WTC11 (cell line): ENCODE measurements around the gene CRACR2A.

Source experiments
- CREM ChIP-seq: sonication (generic); formaldehyde crosslinking; IDR thresholded peaks from 2 replicates; pipeline ENCODE4 v1.8.1; 2022; ENCODE audit warnings: mild to moderate bottlenecking, missing genetic modification reagents, moderate library complexity
- CTCF ChIP-seq: fragments of 200-600 bp; IDR thresholded peaks from 2 replicates; pipeline ENCODE4 v1.8.0; 2022; ENCODE audit warnings: antibody characterized with exemption
- FOXK1 ChIP-seq: sonication (generic); formaldehyde crosslinking; IDR thresholded peaks from 2 replicates; pipeline ENCODE4 v1.8.0; 2022; ENCODE audit warnings: mild to moderate bottlenecking, moderate library complexity, missing genetic modification reagents
- MAX ChIP-seq: sonication (generic); formaldehyde crosslinking; IDR thresholded peaks from 2 replicates; pipeline ENCODE4 v1.8.0; 2022; ENCODE audit warnings: mild to moderate bottlenecking, missing genetic modification reagents
- NR1H2 ChIP-seq: sonication (generic); formaldehyde crosslinking; IDR thresholded peaks from 2 replicates; pipeline ENCODE4 v1.9.0; 2021; ENCODE audit warnings: mild to moderate bottlenecking, moderate library complexity, missing genetic modification reagents
- SMAD3 ChIP-seq: sonication (generic); formaldehyde crosslinking; IDR thresholded peaks from 2 replicates; pipeline ENCODE4 v1.8.0; 2022; ENCODE audit warnings: missing genetic modification reagents, mild to moderate bottlenecking, borderline replicate concordance
- USF1 ChIP-seq: sonication (generic); formaldehyde crosslinking; IDR thresholded peaks from 2 replicates; pipeline ENCODE4 v1.8.0; 2022; ENCODE audit warnings: mild to moderate bottlenecking, missing genetic modification reagents
- USF2 ChIP-seq: sonication (generic); formaldehyde crosslinking; IDR thresholded peaks from 2 replicates; pipeline ENCODE4 v1.8.1; 2023; ENCODE audit warnings: mild to moderate bottlenecking, missing genetic modification reagents, moderate library complexity
- ZNF232 ChIP-seq: sonication (generic); formaldehyde crosslinking; IDR thresholded peaks from 2 replicates; pipeline ENCODE4 v1.8.0; 2022; ENCODE audit warnings: mild to moderate bottlenecking, missing genetic modification reagents
- ZNF263 ChIP-seq: sonication (generic); formaldehyde crosslinking; IDR thresholded peaks from 2 replicates; pipeline ENCODE4 v1.8.1; 2022; ENCODE audit warnings: low read depth, mild to moderate bottlenecking, moderate library complexity, missing genetic modification reagents
- ZSCAN18 ChIP-seq: fragments of 250-450 bp; sonication (Bioruptor Pico); IDR thresholded peaks from 2 replicates; pipeline ENCODE4 v2.1.2; 2022; ENCODE audit warnings: mild to moderate bottlenecking, moderate library complexity

GRCh38 chr12:3747543-3747942, 5.4 kb downstream of the CRACR2A start:
- no peak for TF ChIP-seq CREM (CRISPR knock-in tag)
- TF ChIP-seq USF1 (CRISPR knock-in tag): no peak
- TF ChIP-seq SMAD3 (CRISPR knock-in tag): no peak
- TF ChIP-seq CTCF: no peak
- no peak for TF ChIP-seq ZNF232 (CRISPR knock-in tag)
- no peak for TF ChIP-seq ZSCAN18 (CRISPR knock-in tag)
- no peak for TF ChIP-seq FOXK1 (CRISPR knock-in tag)
- no peak for TF ChIP-seq NR1H2 (CRISPR knock-in tag)
- no peak for TF ChIP-seq USF2 (CRISPR knock-in tag)
- no peak for TF ChIP-seq ZNF263 (CRISPR knock-in tag)
- TF ChIP-seq MAX: no peak
